22Rv1 (cell line): Measurements from ENCODE around the gene ANO3.

ENCODE experiments used
- CTCF ChIP-seq: fragments of 450-650 bp; IDR thresholded peaks from 2 replicates; pipeline ENCODE4 v1.5.1; 2017; ENCODE audit warnings: mild to moderate bottlenecking
- ZFX ChIP-seq: fragments of 450-650 bp; IDR thresholded peaks from 2 replicates; pipeline ENCODE4 v1.6.1; 2017; ENCODE audit warnings: antibody characterized with exemption, borderline replicate concordance

- TF ChIP-seq CTCF = no peak
- no peak for TF ChIP-seq ZFX
Observed at GRCh38 chr11:26558190-26558589, 226.3 kb downstream of the ANO3 start.
